ENCODE measurements around the gene BRD2.

The BRD2 gene

GRCh38 chr6:32943864-32944649 is 24.3 kb upstream of the BRD2 start:
- peak; percentile 51 to 56 for DNase-seq

GRCh38 chr6:32945108-32945760 is 23.2 kb upstream of the BRD2 start:
- peak overlapping the region; percentile 84 to 89 for H3K4me3 Mint-ChIP-seq
- H3K9me3 Mint-ChIP-seq, result no peaks in the 10 kb centered on the region
- ATAC-seq, result peak; percentile 52
- H3K27me3 Mint-ChIP-seq, result no peaks in the 10 kb centered on the region
- peak; percentile 46 to 54 for DNase-seq
- H3K27ac Mint-ChIP-seq, result peak overlapping the region in 1 of 2 donors; percentile 91
- peaks cover 94% of the 10 kb centered on the region for H3K4me1 Mint-ChIP-seq

More at GRCh38 chr6:32943864-32944649, 24.3 kb upstream of the BRD2 start:
- Mint-ChIP-seq H3K4me1 (peaks cover 83% of the 10 kb centered on the region), H3K9me3 (no peaks in the 10 kb centered on the region), H3K27me3 (no peaks in the 10 kb centered on the region), H3K27ac (peak overlapping the region; percentile 93 to 98), H3K4me3 (peak overlapping the region; percentile 84 to 89)
- ATAC-seq, result peak; percentile 70

GRCh38 chr6:32945953-32946352 is 22.4 kb upstream of the BRD2 start:
- ATAC-seq (no peak), DNase-seq (no peak)
- no peaks in the 10 kb centered on the region for H3K27me3 Mint-ChIP-seq
- H3K4me3 Mint-ChIP-seq, result peak overlapping the region; percentile 38 to 89
- H3K9me3 Mint-ChIP-seq, result no peaks in the 10 kb centered on the region
- H3K27ac Mint-ChIP-seq, result peak overlapping the region in 1 of 2 donors; percentile 44
- H3K4me1 Mint-ChIP-seq, result peaks cover 97% of the 10 kb centered on the region

GRCh38 chr6:32946893-32947292 is 21.5 kb upstream of the BRD2 start:
- no peak overlapping the region for H3K27ac Mint-ChIP-seq
- H3K9me3 Mint-ChIP-seq, result no peaks in the 10 kb centered on the region
- no peak for ATAC-seq

GRCh38 chr6:32947552-32948465 is 20.6 kb upstream of the BRD2 start:
- no peak overlapping the region for H3K4me3 Mint-ChIP-seq
- no peaks in the 10 kb centered on the region for H3K9me3 Mint-ChIP-seq
- DNase-seq (peak in 1 of 2 donors; percentile 24), ATAC-seq (no peak)
- H3K4me1 Mint-ChIP-seq, result peaks cover 86% of the 10 kb centered on the region
- no peaks in the 10 kb centered on the region for H3K27me3 Mint-ChIP-seq
- no peak overlapping the region for H3K27ac Mint-ChIP-seq

More at GRCh38 chr6:32946893-32947292, 21.5 kb upstream of the BRD2 start:
- peaks cover 87% of the 10 kb centered on the region for H3K4me1 Mint-ChIP-seq
- H3K4me3 Mint-ChIP-seq, result no peak overlapping the region
- H3K27me3 Mint-ChIP-seq, result no peaks in the 10 kb centered on the region
- no peak for DNase-seq

- H3K27ac Mint-ChIP-seq, result peak overlapping the region in 1 of 2 donors; percentile 60
- no peaks in the 10 kb centered on the region for H3K9me3 Mint-ChIP-seq
These were observed 19.3 kb upstream of the BRD2 start for GRCh38 chr6:32949113-32949512.

GRCh38 chr6:32950010-32950409 is 18.4 kb upstream of the BRD2 start:
- Mint-ChIP-seq H3K27ac (no peak overlapping the region), H3K9me3 (no peaks in the 10 kb centered on the region), H3K27me3 (no peaks in the 10 kb centered on the region), H3K4me3 (no peak overlapping the region), H3K4me1 (peaks cover 86% of the 10 kb centered on the region)
- ATAC-seq, result no peak
- no peak for DNase-seq

More at GRCh38 chr6:32949113-32949512, 19.3 kb upstream of the BRD2 start:
- DNase-seq, result no peak
- H3K27me3 Mint-ChIP-seq, result no peaks in the 10 kb centered on the region
- H3K4me1 Mint-ChIP-seq, result peaks cover 86% of the 10 kb centered on the region
- H3K4me3 Mint-ChIP-seq, result no peak overlapping the region
- ATAC-seq, result no peak

- Mint-ChIP-seq H3K4me3 (no peak overlapping the region), H3K27ac (no peak overlapping the region), H3K4me1 (peaks cover 86% of the 10 kb centered on the region), H3K9me3 (no peaks in the 10 kb centered on the region), H3K27me3 (no peaks in the 10 kb centered on the region)
- no peak for ATAC-seq
- DNase-seq, result no peak
These were observed 17.9 kb upstream of the BRD2 start for GRCh38 chr6:32950449-32950848.

GRCh38 chr6:32952817-32953739 is 15.3 kb upstream of the BRD2 start, which contains the start of gene HLA-DMA:
Gene HLA-DMA, minus strand, starts transcription at chr6:32953097. Its CDS starts 61 bp downstream, at chr6:32953036.
- no peaks in the 10 kb centered on the region for H3K27me3 Mint-ChIP-seq
- peak within 1 kb of the TSS in 1 of 2 donors; percentile 86 for H3K27ac Mint-ChIP-seq
- peak within 1 kb of the TSS; percentile 74 to 82 for H3K4me3 Mint-ChIP-seq
- DNase-seq (peak; percentile 69 to 78), ATAC-seq (peak; percentile 98)
- no peaks in the 10 kb centered on the region for H3K9me3 Mint-ChIP-seq
- H3K4me1 Mint-ChIP-seq, result peaks cover 80% of the 10 kb centered on the region

- no peak for DNase-seq
- H3K4me1 Mint-ChIP-seq, result peaks cover 74% of the 10 kb centered on the region
- H3K27me3 Mint-ChIP-seq, result no peaks in the 10 kb centered on the region
- no peak for ATAC-seq
- no peaks in the 10 kb centered on the region for H3K9me3 Mint-ChIP-seq
- H3K4me3 Mint-ChIP-seq, result peak overlapping the region in 1 of 2 donors; percentile 23
- no peak overlapping the region for H3K27ac Mint-ChIP-seq
These were observed 14.6 kb upstream of the BRD2 start for GRCh38 chr6:32953775-32954174.

- no peaks in the 10 kb centered on the region for H3K27me3 Mint-ChIP-seq
- H3K9me3 Mint-ChIP-seq, result no peaks in the 10 kb centered on the region
- no peak overlapping the region for H3K27ac Mint-ChIP-seq
- ATAC-seq (no peak), DNase-seq (no peak)
- H3K4me1 Mint-ChIP-seq, result peaks cover 70% of the 10 kb centered on the region
- peak overlapping the region in 1 of 2 donors; percentile 23 for H3K4me3 Mint-ChIP-seq
These were observed 14.1 kb upstream of the BRD2 start for GRCh38 chr6:32954267-32954666.

GRCh38 chr6:32954986-32955802 is 13.2 kb upstream of the BRD2 start:
- no peaks in the 10 kb centered on the region for H3K27me3 Mint-ChIP-seq
- peak overlapping the region; percentile 5 to 56 for H3K4me3 Mint-ChIP-seq
- peaks cover 60% of the 10 kb centered on the region for H3K4me1 Mint-ChIP-seq
- peak overlapping the region in 1 of 2 donors; percentile 54 for H3K27ac Mint-ChIP-seq
- DNase-seq (peak in 1 of 2 donors; percentile 38), ATAC-seq (peak; percentile 24)
- H3K9me3 Mint-ChIP-seq, result no peaks in the 10 kb centered on the region

GRCh38 chr6:32956176-32956575 is 12.2 kb upstream of the BRD2 start:
- Mint-ChIP-seq H3K9me3 (no peaks in the 10 kb centered on the region), H3K4me1 (peaks cover 64% of the 10 kb centered on the region), H3K27me3 (no peaks in the 10 kb centered on the region), H3K27ac (no peak overlapping the region), H3K4me3 (no peak overlapping the region)
- ATAC-seq, result no peak
- DNase-seq, result no peak

- H3K9me3 Mint-ChIP-seq, result no peaks in the 10 kb centered on the region
- H3K27ac Mint-ChIP-seq, result no peak overlapping the region
- DNase-seq, result no peak
- no peak overlapping the region for H3K4me3 Mint-ChIP-seq
- ATAC-seq, result no peak
- peaks cover 65% of the 10 kb centered on the region for H3K4me1 Mint-ChIP-seq
- H3K27me3 Mint-ChIP-seq, result no peaks in the 10 kb centered on the region
These were observed 7.8 kb upstream of the BRD2 start for GRCh38 chr6:32960563-32960962.
